Skin of body (tissue), 2 donors: Measurements from ENCODE around the gene CCDC6. TPM values are rescaled to one million over a fixed set of nuclear protein-coding genes. Genes with fewer than 3 reads are reported as not detected.
"Not testable (repeated sequence)": the region's sequence is repeated elsewhere in the genome, so short reads cannot be mapped to it uniquely, and the experiment has no call there.

Experiments used
- DNase-seq: peaks from one replicate; lab custom pipeline; 2025; lab: John Stamatoyannopoulos, UW
- total RNA-seq: library from RNA; depleted of rRNA; stranded (reverse); fragments of >200 nt; gene quantifications from one replicate; pipeline ENCODE4 v1.2.3, GENCODE V29; 2014

The CCDC6 gene
- 36.9 TPM for total RNA-seq

DNA sequence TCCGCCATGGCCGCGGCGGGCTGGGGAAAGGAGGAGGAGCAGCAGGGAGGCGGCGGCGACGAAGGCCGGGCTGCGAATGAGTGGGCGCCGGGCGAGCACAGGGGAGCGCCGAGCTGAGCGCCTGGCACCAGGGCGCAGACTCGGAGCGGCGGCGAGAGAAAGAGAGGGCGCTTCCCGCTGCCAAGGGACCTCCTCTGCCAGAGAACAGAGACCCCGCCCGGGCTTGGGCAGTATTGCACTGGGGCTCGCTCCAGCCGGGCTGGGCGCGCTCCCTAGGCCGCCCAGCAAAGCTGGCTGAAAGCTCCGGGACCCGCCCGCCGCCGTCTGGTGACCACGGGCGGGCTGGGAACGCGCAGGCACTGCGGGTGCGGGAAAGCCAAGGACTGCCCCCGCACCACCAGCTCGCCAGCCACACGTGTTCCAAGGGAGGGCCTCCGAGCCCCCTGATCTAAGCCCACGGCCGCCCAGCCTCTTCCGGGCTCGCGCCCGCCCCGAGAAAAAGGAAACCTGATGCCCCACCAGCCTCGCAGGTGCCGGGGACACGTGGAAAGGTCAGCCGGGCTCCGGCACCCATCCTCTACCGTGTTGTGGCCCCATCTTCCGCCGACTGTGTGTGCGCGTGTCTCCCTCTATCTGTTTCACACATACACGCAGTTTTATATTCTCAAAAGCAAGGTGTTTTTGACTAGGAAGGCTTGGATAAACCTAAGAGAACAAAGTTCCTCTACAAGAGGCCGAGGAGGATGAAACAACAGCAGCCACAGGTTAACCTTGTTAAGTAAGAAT lies at the start of gene CCDC6:
Gene CCDC6 (minus strand): TSS at position 140 of the 786 bp plus-strand sequence. CDS start 132 bp downstream, at position 8.
- peak; percentile 83 for DNase-seq

DNA sequence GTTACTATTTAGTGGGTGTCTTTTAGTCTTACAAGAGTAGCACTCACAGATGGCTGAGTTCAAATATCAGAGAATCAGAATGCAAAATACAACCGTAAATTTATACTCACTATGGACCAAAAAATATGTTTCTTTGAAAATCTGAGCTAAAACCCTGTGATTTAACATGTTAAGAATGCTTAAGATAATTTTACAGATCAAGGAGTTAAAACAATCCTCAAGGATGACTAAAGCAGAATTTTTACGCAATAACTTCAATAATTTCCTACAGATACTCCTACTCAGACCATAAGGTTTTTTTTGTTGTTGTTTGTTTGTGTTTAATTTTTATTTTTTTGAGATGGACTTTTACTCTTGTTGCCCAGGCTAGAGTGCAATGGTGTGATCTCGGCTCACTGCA lies 47.9 kb upstream of the CCDC6 start:
- DNase-seq, result no peak

DNA sequence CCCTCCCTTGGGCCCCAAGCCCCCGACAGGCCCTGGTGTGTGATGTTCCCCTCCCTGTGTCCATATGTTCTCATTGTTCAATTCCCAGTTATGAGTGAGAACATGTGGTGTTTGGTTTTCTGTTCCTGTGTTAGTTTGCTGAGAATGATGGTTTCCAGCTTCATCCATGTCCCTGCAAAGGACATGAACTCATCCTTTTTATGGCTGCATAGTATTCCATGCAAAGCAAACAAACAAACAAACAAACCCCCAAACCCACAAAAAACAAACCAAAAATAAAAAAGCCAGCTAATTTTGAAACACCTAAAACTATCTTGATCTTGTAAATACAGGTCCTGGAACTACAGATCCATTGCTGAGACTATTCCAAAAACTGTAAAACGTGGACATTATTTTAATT lies 47.4 kb upstream of the CCDC6 start:
- DNase-seq, result not testable (repeated sequence)

- DNase-seq, result no peak
Observed at GRCh38 chr10:59950105-59950504, 43.7 kb upstream of the CCDC6 start.

GRCh38 chr10:59949608-59950007 lies 43.3 kb upstream of the CCDC6 start:
- DNase-seq, result no peak

DNA sequence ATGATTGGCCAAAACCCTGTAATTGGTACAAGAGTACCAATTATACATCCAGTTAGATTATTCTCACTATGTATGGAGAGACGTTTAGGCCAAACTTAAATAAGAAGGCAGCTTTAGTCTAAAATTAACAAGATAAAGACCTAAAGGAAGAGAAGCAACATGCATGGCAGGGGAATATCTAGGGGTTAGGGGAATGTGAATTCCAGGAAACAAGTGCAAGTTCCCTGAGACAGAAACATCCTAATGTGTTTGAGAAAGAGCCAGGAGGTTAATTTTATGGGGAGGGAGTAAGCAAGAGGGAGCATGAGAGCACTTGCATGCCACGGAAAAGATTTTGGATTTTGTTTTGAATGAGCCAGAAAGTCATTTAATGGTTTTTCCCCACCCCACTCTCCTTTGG lies 39.6 kb upstream of the CCDC6 start:
- DNase-seq, result no peak

DNA sequence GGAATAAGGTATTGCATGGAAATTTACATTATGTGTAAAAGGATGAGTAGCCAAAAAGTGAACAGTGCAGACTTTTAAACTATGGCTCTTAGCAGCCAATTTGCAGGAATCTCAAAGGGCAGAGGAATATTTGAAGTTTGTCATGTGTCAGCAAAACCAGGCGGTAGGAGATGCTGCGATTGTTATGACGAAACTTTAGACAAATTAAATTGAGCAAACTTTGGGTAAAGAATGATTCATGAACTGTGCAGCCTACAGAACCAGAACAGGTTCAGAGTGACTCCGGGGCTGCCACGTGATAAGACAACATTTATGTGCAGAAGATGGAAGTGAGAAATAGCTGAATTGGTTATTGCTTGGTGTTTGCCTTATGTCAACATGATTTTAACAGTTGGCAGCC lies 39.2 kb upstream of the CCDC6 start:
- no peak for DNase-seq

- DNase-seq, result no peak
Observed at GRCh38 chr10:59944339-59944935, 38.1 kb upstream of the CCDC6 start.

- no peak for DNase-seq
Observed at GRCh38 chr10:59942556-59942955, 36.2 kb upstream of the CCDC6 start.

GRCh38 chr10:59937720-59938119 lies 31.4 kb upstream of the CCDC6 start:
- DNase-seq, result no peak

GRCh38 chr10:59934701-59935100 lies 28.3 kb upstream of the CCDC6 start:
- no peak for DNase-seq

- not testable (repeated sequence) for DNase-seq
Observed at GRCh38 chr10:59930788-59931521, 24.6 kb upstream of the CCDC6 start.

DNA sequence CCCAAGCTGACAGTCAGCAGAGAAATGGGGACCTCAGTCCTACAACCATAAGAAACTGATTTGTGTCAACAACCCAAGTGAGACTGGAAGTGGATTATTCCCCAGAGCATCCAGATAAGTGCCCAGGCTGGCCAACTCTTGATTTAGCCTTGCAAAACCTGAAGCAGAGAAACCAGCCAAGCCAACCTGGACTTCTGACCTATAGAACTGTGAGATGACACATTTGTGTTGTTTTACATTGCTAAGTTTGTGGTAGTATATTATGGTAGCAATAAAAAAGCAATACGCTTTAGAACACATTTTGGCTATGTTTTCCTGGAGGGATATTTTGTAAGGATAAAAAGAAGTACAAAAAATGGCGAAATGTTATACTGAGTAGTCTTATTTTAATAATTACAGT lies 19.7 kb upstream of the CCDC6 start:
- DNase-seq, result no peak

GRCh38 chr10:59922907-59923306 lies 16.6 kb upstream of the CCDC6 start:
- no peak for DNase-seq

- DNase-seq, result no peak
Observed at GRCh38 chr10:59917922-59918321, 11.6 kb upstream of the CCDC6 start.

- DNase-seq, result no peak
Observed at GRCh38 chr10:59913547-59914237, 7.3 kb upstream of the CCDC6 start.

- DNase-seq, result no peak
Observed at GRCh38 chr10:59910867-59911266, 4.5 kb upstream of the CCDC6 start.

- no peak for DNase-seq
Observed at GRCh38 chr10:59909815-59910214, 3.5 kb upstream of the CCDC6 start.

- DNase-seq, result no peak
Observed at GRCh38 chr10:59908808-59909143, 2.4 kb upstream of the CCDC6 start.

- peak; percentile 82 for DNase-seq
Observed at GRCh38 chr10:59907918-59908807, 1.8 kb upstream of the CCDC6 start.

GRCh38 chr10:59907537-59907917 lies 1.2 kb upstream of the CCDC6 start:
- no peak for DNase-seq
